Measurements from ENCODE around the gene ANKHD1. TPM values are rescaled to one million over a fixed set of nuclear protein-coding genes. Genes with fewer than 3 reads are reported as not detected.

ANKHD1 gene
- total and polyA plus RNA-seq, 2 of the 8 experiments (the other 6 are each of a cell fraction or from before 2014, with no cell fraction given) = 69.9 to 108 TPM

GRCh38 chr5:140382866-140383265 lies 18.8 kb upstream of the ANKHD1 start:
- no peaks in the 10 kb centered on the region for H3K36me3 ChIP-seq (ENCODE audit: control insufficient read depth in 2 of 4, insufficient read depth in 4 of 4, low read length in 3 of 4)
- H3K9ac ChIP-seq (replicated peaks in 1 of 4; ENCODE audit: extremely low read depth in 1 of 4, low read depth in 3 of 4, low read length in 3 of 4) = no peak overlapping the region
- no peak overlapping the region for H2AFZ ChIP-seq (ENCODE audit: low read length)
- no peak overlapping the region for H3K4me3 ChIP-seq (ENCODE audit: extremely low read depth in 1 of 4, insufficient read depth in 2 of 4, low read depth in 3 of 4, low read length in 4 of 4)
- H4K5ac ChIP-seq (ENCODE audit: insufficient read length, low read depth, low read length) = no peak overlapping the region
- no peak overlapping the region for H2BK15ac ChIP-seq (ENCODE audit: low read length)
- H3K23ac ChIP-seq (ENCODE audit: insufficient read length) = no peak overlapping the region
- no peak overlapping the region for H4K91ac ChIP-seq (replicated peaks; ENCODE audit: insufficient read length, low read length)
- no peak for FAIRE-seq
- DNase-seq (ENCODE audit: low read depth in 1 of 2, low spot score in 2 of 2) = no peak
- no peak overlapping the region for H3K18ac ChIP-seq (ENCODE audit: extremely low read depth, low read length)
- no peak overlapping the region for H3K4me2 ChIP-seq (ENCODE audit: insufficient read depth in 1 of 2, low read depth in 2 of 2, low read length in 2 of 2)
- H2AK5ac ChIP-seq (ENCODE audit: low read depth, low read length) = no peak overlapping the region
- no peak overlapping the region for H3K56ac ChIP-seq (replicated peaks; ENCODE audit: insufficient read length, low read depth, low read length)
- no peak overlapping the region for H3K4ac ChIP-seq (replicated peaks; ENCODE audit: insufficient read length, low read depth, low read length)
- no peak overlapping the region for H4K8ac ChIP-seq (ENCODE audit: extremely low read depth, insufficient read depth, low read length)
- H3K14ac ChIP-seq (ENCODE audit: insufficient read length) = no peak overlapping the region
- H2BK120ac ChIP-seq (replicated peaks; ENCODE audit: low read depth, low read length) = no peak overlapping the region
- no peak overlapping the region for H3K27ac ChIP-seq (ENCODE audit: low read depth, low read length)
- no peaks in the 10 kb centered on the region for H3K4me1 ChIP-seq (replicated peaks in 1 of 4; ENCODE audit: control insufficient read depth in 3 of 4, insufficient read depth in 4 of 4, low read length in 3 of 4)
- no peaks in the 10 kb centered on the region for H3K79me1 ChIP-seq (ENCODE audit: low read depth, low read length)
- ChIA-PET POLR2A (ENCODE audit: partially characterized antibody) (no interaction called here), CTCF (ENCODE audit: partially characterized antibody) (interaction anchor here (1.8 to 1.9 kb wide), 2 partner anchors 10 to 20 kb away, joined by 4 to 12 read pairs; no protein-coding TSS in a partner anchor)
- H2BK12ac ChIP-seq (ENCODE audit: low read depth, low read length) = no peak overlapping the region
- H3K9me3 ChIP-seq (ENCODE audit: insufficient read depth in 2 of 2, low read depth in 1 of 2, low read length in 1 of 2) = no peaks in the 10 kb centered on the region
- H2BK5ac ChIP-seq (ENCODE audit: low read depth, low read length) = no peak overlapping the region
- H4K20me1 ChIP-seq (replicated peaks in 1 of 2; ENCODE audit: control insufficient read depth in 1 of 2, insufficient read depth in 2 of 2, low read length in 2 of 2) = no peaks in the 10 kb centered on the region
- H3K23me2 ChIP-seq (ENCODE audit: low read depth, low read length) = no peaks in the 10 kb centered on the region
- H3K27me3 ChIP-seq (replicated peaks in 1 of 4; ENCODE audit: control insufficient read depth in 3 of 4, extremely low read depth in 1 of 4, insufficient read depth in 3 of 4, low read length in 3 of 4) = no peaks in the 10 kb centered on the region
- H2BK20ac ChIP-seq (ENCODE audit: low read length) = no peak overlapping the region
- H3K79me2 ChIP-seq (ENCODE audit: control insufficient read depth in 1 of 2, insufficient read depth in 2 of 2, low read length in 2 of 2) = no peaks in the 10 kb centered on the region
- TF ChIP-seq SP1 (IDR thresholded peaks at IDR 0.05; ENCODE audit: low read depth, low read length) (no peak), CBX8 (IDR thresholded peaks at IDR 0.05; ENCODE audit: borderline replicate concordance, low read depth, low read length) (no peak)

Measured in H1 (cell line).